ENCODE results near the gene SMURF2.

SMURF2 gene

GRCh38 chr17:64498308-64499203, 163.6 kb downstream of the SMURF2 start:
- intact Hi-C loops (cut with DNase I): no loop called here
- DNase-seq: no peak

- intact Hi-C loops (cut with DNase I): loop anchor here (1.0 kb wide), 1 partner anchor 8 kb away; no protein-coding TSS in a partner anchor
- DNase-seq: no peak
Measured at GRCh38 chr17:64497565-64498035, 164.5 kb downstream of the SMURF2 start.

DNA sequence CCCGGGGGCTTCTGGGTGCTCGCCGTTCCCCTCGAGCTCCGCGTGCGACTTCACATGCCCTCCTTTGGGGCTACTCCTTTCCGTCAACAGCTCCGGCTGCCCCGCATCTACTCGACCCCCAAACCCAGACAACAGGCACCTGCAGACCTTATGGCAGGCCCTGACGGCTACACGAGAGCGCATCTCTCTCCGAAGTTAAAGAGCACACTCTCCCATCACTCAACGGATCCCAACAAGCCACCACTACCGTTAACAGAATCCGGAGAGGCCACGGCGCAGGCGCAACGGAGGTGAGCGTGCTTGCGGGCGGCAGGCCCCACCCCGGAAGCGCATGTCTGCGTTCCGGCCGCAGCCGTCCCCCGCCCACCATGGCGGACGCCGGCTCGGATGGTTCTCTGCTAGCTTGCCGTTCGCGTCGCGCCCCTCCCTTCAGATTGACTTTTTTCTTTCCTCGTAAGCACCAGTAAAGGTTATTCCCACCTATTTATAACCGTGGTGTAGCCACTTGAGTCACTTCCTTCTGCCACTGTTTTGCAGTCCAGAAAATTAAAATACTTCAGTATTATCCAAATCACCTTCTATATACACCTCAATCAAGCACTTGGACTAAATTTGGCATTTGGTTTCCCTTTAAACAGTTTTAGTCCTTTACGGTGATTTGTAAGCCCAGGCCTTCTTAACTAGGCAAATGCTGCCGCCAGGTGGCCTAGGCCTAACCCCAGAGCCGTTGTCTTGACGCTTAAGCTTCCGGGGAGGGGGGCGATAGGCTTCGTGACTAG, 165.1 kb downstream of the SMURF2 start, which contains the start of gene POLG2:
Gene POLG2 (minus strand): TSS at position 269 of the 779 bp plus-strand sequence. CDS start 86 bp downstream, at position 183.
- intact Hi-C loops (cut with DNase I): loop anchor here (1.0 kb wide), 1 partner anchor 8 kb away; no protein-coding TSS in a partner anchor
- peak; percentile 83 to 96 (median 93) for DNase-seq

DNA sequence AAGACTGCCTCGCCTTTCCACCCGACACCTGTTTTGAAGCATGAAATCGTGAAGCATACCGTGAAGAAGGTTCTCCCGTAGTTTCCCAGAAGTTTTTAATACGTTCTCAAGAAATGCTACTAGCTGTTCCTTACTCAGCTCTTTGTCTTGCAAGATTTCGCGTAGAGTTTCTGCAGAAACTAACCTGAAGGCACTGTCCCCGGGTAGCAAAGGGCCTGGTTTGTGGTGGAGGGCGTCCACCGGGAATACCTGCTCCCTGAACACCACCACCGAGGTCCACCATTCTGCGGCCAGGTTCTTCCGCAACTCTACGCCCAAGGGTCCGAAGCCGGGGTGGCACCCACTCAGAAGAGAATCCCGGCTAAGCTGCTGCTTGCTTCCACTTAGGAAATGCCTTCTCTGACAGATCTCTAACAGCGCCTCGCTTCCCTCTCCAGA, 165.7 kb downstream of the SMURF2 start:
- DNase-seq: peak in 2 of 42 donors; percentile 4
- intact Hi-C loops (cut with DNase I): no loop called here
